ENCODE data around the gene TAF1D. TPM values are rescaled to one million over a fixed set of nuclear protein-coding genes. Genes with fewer than 3 reads are reported as not detected.

TAF1D gene
- polyA plus RNA-seq, 3 donors = 99.7 to 161 (median 151) TPM

Other genes with a start within 250 kb of the TAF1D start
- 10 to 100 TPM; 14.1 to 17.4 (median 16.3) TPM for gene SMCO4, start 198.1 kb downstream of the TAF1D start, polyA plus RNA-seq (ENCODE audit: insufficient read length in 3 of 3)
- 10 to 100 TPM; 20.4 to 22.6 (median 20.6) TPM for gene CEP295, start 79.8 kb downstream of the TAF1D start, polyA plus RNA-seq (ENCODE audit: insufficient read length in 3 of 3)
- gene C11orf54, start 177 bp upstream of the TAF1D start, polyA plus RNA-seq (ENCODE audit: insufficient read length in 3 of 3) = 100 to 1,000 TPM; 149 to 241 (median 217) TPM
- 10 to 100 TPM; 37.8 to 46.4 (median 44.6) TPM for gene MED17, start 42.8 kb upstream of the TAF1D start, polyA plus RNA-seq (ENCODE audit: insufficient read length in 3 of 3)
- gene VSTM5, start 109.1 kb upstream of the TAF1D start, polyA plus RNA-seq (ENCODE audit: insufficient read length in 3 of 3) = 1 to 10 TPM; 1.4 to 2.4 (median 1.7) TPM